Mucosa of descending colon (tissue), 3 donors: ENCODE measurements around the gene MX2. TPM values are rescaled to one million over a fixed set of nuclear protein-coding genes. Genes with fewer than 3 reads are reported as not detected.

ENCODE experiments used
- ATAC-seq: fragments of 200-7000 bp; cut with Tn5 transposase; one replicate; pipeline ENCODE4 v1.9.1; 2020; ENCODE audit warnings: mild to moderate bottlenecking, moderate library complexity
- DNase-seq, 3 donors: peaks; one replicate each; pipeline ENCODE4 v3.0.0-alpha.2; 2020
- H3K36me3 ChIP-seq: fragments of 200-600 bp; one replicate; pipeline ENCODE4 v1.8.0; 2021; ENCODE audit warnings: low read depth, mild to moderate bottlenecking
- H3K4me1 ChIP-seq: fragments of 200-600 bp; one replicate; pipeline ENCODE4 v1.8.0; 2021; ENCODE audit warnings: low read depth, mild to moderate bottlenecking
- H3K4me3 ChIP-seq: fragments of 200-600 bp; one replicate; pipeline ENCODE4 v1.8.0; 2021; ENCODE audit warnings: mild to moderate bottlenecking
- H3K9me3 ChIP-seq: fragments of 200-600 bp; one replicate; pipeline ENCODE4 v1.8.0; 2021; ENCODE audit warnings: mild to moderate bottlenecking
- intact Hi-C, 2 donors: fragments of 100-400 bp; cut with DNase I in 1 of 2; cut with micrococcal nuclease in 1 of 2; formaldehyde crosslinking; loops; one replicate each; pipeline versions ENCODE4 v1.11.0 to v1.11.1; 2022; cut with DNase I, micrococcal nuclease
- total RNA-seq, 3 donors: library from RNA; stranded (reverse); fragmentation: NEBNext Ultra II Directional in 2 of 3; extraction: Animal tissue kit (Norgen Biotek cat#: 25700) in 2 of 3; gene quantifications; one replicate each; pipeline versions ENCODE4 v1.2.1 to v1.2.4, GENCODE V29; 2021 to 2023
- TF ChIP-seq, protein P1 (sequence below): fragments of 200-600 bp; IDR thresholded peaks from one replicate; pipeline ENCODE4 v1.8.0; 2022; ENCODE audit warnings: antibody characterized with exemption, mild to moderate bottlenecking
- donor health status: DM: no; HTN: no; CAD: no; lungs with moderate emphysema.
- donor health status: DM: no; HTN: no; CAD: no.
- donor health status: DM: no; HTN: yes; CAD: no.

The MX2 gene
- total RNA-seq, 3 donors from 2014 or later: 2.5 to 9.2 (median 6.3) TPM

- no peaks in the 10 kb centered on the region for H3K4me1 ChIP-seq
- no peaks in the 10 kb centered on the region for H3K36me3 ChIP-seq
- H3K4me3 ChIP-seq: no peak overlapping the region
- TF ChIP-seq, protein P1, sequence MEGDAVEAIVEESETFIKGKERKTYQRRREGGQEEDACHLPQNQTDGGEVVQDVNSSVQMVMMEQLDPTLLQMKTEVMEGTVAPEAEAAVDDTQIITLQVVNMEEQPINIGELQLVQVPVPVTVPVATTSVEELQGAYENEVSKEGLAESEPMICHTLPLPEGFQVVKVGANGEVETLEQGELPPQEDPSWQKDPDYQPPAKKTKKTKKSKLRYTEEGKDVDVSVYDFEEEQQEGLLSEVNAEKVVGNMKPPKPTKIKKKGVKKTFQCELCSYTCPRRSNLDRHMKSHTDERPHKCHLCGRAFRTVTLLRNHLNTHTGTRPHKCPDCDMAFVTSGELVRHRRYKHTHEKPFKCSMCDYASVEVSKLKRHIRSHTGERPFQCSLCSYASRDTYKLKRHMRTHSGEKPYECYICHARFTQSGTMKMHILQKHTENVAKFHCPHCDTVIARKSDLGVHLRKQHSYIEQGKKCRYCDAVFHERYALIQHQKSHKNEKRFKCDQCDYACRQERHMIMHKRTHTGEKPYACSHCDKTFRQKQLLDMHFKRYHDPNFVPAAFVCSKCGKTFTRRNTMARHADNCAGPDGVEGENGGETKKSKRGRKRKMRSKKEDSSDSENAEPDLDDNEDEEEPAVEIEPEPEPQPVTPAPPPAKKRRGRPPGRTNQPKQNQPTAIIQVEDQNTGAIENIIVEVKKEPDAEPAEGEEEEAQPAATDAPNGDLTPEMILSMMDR: no peak
- intact Hi-C loops: no loop called here
- DNase-seq (no peak), ATAC-seq (no peak)
- no peaks in the 10 kb centered on the region for H3K9me3 ChIP-seq
Measured at GRCh38 chr21:41458559-41458958, 96.7 kb downstream of the MX2 start.

Other genes starting within 250 kb of the MX2 start
- gene BACE2, start 193.9 kb upstream of the MX2 start, total RNA-seq: 100 to 1,000 TPM in 1 of 3 donors, 10 to 100 TPM in 2; 37.2 to 115 (median 51.2) TPM
- 1 to 10 TPM in 1 of 3 donors, under 1 TPM in 1, not detected in 1; 0.70 to 2.3 TPM for gene FAM3B, start 45.2 kb upstream of the MX2 start, total RNA-seq
- gene MX1, start 64.2 kb downstream of the MX2 start, total RNA-seq: 10 to 100 TPM; 30.7 to 78.5 (median 31.2) TPM
- gene TMPRSS2, start 146.1 kb downstream of the MX2 start, total RNA-seq: 100 to 1,000 TPM; 283 to 624 (median 566) TPM